HG03139 (cell line): ENCODE results near the gene FBXL15.

Source experiments
- ATAC-seq: cut with Tn5 transposase; IDR thresholded peaks from one replicate; pipeline ENCODE4 v1.9.1; 2021; ENCODE audit not compliant: unreplicated experiment

The FBXL15 gene

DNA sequence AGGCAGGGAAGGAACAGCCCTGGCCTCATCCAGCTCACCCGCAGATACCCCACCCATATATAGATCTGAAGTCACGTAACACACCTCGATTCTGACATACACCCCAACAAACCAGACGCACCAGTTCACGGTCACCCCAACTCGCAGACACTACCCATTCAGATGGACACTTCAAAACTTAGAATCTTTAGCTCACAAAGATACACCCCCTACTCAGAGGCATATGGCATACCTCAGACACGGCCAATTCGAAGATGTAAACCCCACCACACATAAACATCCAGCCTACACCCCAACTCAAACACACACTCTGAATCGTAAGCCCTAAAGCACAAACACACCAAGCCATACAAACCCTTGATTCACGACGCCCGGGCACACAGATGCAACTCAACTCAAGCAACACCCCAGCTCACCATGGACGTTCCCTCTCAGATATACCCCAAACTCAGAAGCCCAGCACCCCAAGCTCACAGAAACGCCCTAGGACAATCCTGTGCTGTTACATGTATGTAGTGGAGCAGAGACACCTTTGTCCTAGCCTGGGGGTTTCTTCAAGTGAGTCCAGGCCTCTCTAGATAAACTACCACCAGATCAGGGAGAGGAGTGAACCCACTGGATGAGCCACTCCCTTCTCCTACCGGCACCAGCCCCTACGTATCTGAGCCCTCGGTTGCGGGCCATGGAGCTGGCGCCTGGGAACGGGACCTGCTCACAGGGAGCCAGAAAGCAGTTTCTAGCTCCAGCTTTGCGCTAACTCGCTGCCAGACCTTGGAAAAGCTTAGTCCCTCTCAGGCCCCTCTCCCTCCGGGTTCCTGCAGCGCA, 10.8 kb upstream of the FBXL15 start:
- ATAC-seq: no peak

DNA sequence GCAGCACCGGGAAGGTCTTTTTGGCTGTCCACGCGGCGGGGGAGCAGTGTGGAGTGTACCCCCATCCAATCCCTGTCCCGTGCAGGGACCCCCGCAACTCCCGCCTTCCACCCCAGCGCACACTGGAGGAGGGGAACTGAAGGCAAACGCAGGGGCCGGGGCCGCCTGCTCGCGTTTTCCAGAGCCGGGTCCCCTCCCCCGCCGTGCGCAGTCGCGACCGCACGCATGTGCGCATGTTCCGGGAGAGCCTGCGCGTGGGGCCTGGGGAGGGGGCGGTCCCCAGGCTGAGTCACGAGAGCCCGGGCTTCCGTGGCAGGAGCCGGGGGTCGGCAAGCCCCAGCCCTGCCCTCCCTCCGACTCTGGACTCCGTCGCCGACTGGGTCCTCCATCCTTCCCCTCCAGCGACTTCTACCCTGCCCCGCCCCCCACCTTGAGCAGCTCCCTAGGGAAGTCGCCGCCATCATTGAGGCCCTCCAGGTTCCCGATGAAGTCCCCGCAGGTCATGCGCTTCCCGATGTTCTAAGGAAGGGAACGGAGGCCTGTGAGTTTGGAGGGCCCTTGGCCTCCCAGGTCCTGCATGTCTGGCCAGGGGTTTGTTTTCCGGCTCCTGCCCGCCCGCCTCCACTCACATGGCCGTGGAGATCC, 10.1 kb upstream of the FBXL15 start:
- no peak for ATAC-seq

DNA sequence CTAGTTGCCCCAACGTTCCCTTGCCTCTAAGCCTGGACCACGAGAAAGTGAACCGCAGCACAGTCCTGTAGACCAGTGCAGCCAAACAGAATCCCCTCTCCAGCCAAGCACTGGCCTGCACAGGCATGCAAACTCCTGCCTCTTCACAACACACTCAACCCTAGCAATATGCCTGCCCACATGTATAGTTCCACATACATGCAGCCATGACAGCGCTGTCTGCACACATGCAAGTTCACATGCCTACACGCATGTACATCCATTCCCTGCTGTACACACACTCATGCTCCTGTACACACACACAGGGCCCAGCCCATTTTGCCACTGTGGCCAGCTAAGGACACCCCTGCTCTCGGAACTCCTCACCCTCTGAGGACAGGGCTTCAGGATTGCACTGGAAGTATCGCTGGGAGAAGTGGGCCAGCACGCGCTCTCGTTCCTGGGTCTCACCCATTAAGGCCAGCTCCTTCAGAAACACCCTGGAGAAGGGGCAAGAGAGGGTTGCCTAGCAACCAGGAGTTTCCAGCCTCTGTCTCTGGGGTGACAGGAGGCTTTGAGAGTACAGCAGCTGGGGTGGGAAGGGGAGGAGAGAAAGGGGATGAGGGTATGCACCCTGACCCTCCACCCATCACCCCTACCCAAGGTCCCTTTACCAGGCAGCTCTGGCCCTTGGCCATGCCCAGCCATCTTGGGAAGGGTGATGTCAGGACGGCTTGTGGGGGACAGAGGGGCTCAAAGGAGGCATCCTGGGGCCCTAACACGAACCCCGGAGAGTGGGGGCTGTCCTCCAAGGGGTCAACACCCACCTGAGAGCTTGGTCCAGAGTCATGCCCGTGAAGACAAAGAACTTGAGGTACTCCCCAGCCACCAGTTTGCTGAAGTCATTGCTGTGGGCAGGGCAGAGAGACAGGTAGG, 9.0 kb upstream of the FBXL15 start:
- no peak for ATAC-seq

DNA sequence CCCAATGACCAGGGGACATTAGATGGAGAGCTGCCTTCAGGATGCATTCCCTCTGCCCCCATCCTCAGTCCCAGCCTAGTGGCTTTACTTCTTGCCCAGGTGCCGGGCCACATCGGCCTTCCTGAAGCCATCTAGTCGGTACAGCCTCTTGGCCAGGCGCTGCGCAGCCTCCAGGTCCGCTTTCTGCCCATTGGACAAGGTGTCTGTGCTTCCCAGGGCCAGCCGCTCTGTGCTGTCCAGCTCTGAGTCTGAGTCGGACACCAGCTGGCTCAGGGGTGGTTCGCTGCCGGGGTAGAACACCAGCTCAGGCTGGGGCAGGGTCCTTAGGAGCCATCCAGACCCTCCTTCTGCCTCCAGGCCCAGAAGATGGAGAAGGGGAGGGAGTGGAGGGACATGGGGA, 8.3 kb upstream of the FBXL15 start:
- ATAC-seq: no peak

DNA sequence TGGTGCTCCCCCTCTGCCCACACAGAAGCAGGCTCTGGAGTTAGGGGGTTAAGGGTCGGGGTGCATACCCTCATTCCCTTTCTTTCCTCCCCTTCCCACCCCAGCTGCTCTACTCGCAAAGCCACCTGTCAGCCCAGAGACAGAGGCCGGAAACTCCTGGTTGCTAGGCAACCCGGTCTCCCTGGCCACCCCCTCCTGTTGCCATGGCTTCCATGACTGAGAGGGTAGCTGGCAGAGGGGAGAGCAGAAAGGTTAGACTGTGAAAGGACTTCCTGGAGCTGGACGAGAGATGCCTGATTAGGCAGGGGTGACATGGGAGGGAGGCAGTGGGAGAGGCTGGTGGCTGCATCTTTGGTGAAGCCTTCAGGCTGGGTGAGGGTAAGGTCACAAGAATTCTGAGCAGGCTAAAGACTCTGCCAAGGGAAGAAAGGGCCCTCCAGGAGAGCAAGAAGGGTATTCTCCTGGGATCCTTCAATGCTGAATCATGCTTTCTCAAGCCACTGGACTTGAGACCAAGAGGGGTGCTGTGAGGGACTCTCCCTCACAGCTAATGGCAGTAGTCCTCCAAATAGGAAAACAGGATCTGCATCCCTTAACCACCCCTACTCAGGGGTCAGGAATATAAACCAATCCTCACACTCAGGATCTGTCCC, 7.5 kb upstream of the FBXL15 start:
- no peak for ATAC-seq

DNA sequence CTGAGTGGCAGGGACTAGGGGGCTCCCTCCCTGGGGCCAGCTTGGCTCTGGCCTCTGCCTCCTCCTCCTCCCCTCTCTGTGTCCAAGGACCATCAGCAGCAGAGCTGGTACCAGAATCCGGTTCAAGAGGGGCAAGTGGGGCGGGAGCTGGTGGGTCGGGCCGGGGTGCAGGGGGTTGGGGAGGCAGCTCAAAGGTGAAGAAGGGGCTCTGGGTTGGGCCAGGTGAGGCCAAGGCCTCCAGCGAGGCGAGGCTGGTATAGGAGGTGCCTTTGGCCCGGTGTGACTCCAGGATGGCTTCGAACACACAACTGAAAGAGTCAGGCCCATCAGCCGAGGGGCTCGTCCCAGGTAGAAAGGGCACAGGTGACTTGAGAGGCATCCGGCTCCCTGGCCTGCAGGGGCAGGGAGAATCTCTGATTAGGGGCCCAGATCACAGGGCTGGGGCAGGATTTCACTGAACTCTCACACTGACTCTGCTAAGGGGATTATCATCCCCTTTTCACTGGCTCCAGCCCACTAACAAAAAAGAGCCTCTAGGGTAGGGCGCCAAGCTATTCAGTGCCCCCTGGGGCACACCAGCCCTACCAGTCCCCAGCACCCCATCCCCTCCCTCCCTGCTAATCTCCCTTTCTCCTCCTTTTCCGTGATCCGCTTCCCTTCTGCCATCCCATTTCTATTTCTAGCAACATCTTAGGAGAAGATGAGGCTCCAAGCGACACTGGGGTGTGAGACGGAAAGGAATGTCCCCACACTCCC, 6.7 kb upstream of the FBXL15 start:
- ATAC-seq: no peak

DNA sequence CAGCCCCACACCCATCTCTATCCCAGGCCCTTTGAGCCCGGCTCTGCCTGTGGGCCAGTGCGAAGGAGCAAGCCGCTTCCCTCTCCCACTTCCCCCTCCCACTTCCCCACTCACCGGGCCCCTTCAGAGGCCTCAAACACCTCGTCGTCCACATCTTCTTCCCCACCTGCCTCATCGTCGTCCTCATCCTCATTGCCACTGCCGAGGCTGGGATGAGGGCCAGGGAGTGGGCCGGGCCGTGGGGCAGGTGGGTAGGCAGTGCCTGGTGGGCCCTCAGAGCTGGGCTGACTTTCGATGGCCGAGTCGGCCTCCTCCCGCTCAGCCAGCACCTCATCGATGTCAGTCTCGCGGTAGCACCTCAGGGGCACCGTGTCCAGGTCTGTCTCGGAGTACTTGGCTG, 5.9 kb upstream of the FBXL15 start:
- no peak for ATAC-seq

DNA sequence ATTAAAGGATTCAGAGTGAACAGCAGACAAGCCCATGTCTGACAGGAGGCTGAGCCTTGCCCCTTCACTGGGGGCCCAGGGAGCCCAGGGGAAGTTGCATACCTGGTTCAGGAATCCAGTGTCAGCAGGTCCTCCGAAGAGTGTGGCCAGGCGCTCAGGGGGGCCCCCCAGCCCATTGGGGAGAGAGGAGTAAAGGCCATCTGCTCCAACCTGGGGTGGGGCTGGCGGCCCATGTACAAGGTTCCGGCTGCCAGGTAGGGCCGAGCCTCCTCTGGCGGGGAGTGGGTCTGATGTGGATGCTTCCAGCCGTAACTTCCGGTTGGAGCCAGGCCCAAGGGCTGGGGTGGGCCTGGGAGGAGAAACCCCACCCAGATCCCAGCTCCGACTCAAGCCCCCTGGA, 4.4 kb upstream of the FBXL15 start:
- ATAC-seq: no peak

DNA sequence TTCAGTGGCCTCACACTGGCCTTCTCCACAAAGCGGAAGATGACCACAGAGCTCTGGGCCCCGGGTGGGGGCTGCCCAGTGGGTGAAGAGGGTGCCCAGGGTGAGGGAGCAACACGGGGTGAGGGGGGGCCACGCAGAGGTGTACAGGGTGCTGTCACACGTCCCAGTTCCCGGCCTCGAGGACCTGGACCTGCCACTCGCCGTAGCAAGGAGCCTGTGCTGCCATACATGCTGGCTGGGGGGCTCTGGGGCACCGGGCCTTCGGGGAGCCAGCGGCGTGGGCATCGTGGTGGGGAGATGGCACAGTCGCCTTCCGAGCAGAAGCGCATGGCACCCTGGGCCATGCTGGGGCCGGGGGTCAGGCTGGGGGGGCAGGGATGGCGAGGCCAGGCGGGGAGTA, 3.9 kb upstream of the FBXL15 start:
- no peak for ATAC-seq

DNA sequence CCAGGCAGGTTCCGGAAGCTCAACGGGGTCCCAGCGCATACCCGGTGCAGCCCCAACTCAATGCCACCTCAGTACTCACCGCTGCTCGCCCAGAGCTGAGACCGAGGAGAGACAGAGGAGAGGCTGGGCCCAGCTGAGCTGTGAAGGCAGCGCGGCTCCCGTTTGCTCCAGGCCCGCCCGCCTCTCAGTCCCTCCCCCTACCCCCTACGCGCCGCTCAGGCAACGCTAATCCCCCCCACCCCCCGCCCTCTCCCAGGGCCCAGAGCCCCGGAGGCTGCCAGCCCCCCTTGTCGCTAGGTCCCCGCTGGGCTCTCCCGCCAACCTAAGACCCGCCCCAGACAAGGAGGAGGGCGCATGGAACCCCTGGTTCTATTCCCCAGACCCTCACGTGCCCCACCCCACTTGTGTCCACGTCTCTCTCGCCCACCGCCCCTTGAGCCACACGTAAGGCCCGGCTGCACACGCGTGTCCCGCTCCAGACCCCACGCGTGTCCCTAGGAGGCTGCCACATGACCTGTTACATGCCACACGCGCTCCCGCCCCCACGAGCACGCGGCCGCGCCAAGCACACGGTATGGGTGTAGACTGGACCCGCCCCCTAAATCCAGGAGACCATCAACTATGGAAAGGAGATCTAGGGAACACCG, 1.9 kb upstream of the FBXL15 start, which contains the start of gene PSD:
PSD (minus strand) TSS at position 164 of the 647 bp plus-strand sequence. CDS start 1,747 bp downstream, outside the sequence.
- no peak for ATAC-seq

DNA sequence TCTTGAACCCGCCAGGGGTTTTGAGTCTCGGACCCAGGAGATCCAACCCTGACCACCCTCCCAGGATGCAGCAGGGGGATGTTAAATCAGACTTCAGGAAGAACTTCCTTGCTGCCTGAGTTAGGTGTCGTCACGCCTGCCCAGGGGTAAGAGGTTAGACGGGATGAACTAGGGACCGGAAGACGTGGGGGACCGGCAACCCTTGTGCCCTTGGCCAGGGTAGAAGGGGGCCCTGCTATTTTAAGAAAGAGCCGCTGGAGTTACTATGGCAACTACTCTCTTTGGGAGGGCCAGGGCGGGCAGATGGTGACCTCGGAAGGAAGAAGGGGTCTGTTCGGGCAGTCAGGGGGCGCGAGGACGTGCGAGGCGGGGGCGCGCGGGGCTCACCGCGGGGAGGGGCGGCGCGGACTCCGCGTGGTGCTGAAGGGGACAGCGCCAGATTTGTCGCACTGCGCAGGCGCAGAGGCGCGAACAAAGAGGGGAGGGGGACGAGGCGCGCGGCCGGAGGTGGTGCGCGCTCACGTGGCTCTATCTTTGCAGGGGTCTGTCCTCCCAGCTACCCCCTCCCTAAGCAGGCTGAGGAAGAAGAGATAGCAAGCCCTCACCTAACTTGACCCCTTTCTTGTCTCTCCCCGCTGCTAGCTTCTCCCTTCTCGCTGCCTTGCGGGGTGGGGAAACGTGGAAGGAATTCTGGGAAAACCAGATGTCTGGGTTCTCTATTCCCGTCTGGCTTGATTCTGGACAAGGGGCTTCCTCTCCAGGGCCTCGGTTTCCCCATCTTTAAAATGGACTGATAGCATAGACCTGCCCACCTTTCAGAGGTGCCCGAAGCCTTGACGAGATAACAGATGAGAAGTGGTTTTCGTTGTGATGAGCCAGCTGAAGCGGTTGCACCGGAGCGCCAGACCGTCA, 1.1 kb upstream of the FBXL15 start:
- no peak for ATAC-seq

DNA sequence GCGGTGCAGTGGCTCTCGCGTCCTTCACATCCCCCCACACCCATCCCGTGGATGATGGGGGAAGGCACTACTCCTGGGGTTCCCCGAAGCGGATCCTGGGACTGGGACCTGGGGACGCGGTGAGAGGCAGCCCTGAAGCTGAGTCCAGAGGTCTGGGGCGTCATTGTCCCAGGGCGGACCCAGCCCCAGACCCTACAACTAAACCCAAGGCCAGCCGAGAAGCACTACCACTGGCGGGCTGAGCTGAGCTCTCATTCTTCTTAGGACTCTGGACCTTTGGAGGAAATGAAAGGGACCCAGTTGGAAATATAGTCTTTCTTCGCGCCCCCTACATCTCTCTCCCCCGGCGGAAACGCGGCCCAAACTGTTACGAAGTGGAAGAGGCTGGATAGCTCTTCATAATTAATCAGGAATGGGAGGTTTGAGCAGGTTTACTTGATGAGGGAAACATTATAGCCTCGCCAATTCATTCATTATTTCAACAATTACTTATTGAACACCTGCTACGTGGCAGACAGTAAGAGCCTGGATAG, 389 bp upstream of the FBXL15 start:
- ATAC-seq: no peak

DNA sequence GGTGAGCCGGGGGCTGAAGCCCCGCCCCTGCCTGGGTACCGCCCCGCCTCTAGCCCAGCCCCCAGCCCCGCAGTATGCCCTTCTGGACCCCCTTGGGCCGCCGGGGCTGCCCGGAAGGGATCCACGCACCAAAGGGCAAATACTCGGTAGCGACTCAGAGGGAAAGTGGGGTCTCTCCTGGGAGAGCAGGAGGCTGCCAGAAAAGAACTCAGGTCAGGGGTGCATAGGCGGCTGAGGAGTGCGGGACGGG, 796 bp downstream of the FBXL15 start:
- no peak for ATAC-seq

DNA sequence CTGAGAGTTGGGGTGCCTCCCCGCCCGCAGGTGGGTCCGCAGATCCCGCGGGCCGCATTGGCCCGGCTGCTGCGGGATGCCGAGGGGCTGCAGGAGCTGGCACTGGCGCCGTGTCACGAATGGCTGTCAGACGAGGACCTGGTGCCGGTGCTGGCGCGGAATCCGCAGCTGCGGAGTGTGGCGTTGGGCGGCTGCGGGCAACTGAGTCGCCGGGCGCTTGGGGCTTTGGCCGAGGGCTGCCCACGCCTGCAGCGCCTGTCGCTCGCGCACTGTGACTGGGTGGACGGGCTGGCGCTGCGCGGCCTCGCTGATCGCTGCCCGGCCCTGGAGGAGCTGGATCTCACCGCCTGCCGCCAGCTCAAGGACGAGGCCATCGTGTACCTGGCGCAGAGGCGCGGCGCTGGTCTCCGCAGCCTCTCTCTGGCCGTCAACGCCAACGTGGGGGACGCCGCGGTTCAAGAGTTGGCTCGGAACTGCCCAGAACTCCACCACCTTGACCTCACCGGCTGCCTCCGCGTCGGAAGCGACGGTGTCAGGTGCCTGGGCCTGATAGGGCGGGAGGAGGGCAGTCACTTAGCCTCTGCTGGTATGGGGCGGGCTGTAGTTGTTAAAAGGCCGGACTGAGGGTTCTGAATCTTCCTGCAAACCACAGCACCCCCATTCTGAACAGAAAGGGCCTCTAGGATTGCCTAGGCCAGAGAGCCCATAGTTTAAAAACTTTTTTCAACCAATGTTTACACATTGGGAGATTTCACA, 1.3 kb downstream of the FBXL15 start:
- no peak for ATAC-seq

DNA sequence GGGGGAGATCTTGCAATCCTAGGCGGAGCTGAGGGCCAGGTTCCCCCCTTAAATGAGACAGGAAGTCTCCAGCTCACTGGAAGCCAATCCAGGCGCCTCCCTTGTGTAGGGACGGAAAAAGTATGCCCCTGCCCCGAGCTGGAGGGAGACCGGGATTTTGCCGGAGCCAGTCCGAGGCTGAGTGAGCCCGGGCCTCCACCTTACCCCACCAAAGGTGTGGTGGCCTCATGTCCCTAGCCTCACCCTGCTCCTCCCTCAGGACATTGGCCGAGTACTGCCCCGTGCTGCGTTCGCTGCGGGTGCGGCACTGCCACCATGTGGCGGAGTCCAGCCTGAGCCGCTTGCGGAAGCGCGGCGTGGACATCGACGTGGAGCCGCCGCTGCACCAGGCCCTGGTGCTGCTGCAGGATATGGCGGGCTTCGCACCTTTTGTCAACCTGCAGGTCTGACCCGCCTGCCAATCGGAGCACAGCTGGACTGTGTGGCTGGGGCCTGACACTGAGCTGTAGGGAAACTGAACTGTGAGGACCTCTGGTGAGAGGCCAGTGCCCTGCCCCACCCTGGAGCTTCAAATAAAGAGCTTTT, 2.0 kb downstream of the FBXL15 start:
- ATAC-seq: no peak

DNA sequence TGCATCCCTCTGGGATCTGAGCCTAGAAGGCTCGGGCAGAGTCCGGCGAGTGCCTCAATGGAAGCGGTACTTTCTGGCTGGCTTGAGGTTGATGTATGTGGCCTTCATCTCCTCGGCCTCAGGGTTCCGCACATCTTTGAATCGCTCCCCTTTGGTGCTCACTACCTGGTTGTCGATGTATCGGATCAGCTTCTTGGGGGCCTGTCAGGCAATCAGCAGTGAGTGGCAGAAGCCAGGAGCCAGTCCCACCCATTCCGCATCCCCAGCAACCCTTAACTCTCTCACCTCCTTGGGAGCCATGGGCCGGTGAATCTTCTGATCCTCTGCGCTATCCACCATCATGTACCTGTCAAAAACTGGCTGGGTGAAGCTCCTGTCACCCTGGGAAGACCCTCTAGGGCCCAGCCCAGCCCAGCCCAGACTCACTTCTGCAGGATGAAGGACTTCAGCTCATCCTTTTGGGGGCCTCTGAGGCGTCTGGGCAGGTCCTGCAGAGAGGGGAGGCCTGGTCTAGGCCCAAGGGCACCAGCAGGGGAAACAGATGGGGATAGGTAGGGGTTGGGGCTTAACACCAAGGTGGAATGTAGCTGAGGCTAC, 2.8 kb downstream of the FBXL15 start:
- no peak for ATAC-seq

DNA sequence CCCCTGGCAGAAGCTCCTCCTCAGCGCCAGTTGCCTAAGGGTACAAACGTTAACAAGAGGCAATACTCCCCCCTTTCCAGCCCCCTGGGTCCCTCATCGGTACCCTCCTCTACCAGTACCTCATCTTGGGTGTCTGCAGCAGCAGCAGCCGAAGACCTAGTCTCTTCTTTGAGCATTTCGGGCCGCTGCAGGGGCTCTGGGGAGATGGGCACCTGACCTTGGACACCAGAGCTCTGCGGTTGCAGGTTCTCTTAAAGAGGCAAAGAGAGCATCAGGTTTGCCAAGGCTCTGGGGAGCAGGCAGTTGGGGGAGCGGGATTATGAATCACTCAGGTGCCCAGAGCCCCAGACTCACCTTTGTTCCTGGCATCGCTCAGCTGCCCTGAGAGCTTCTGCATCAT, 3.5 kb downstream of the FBXL15 start:
- no peak for ATAC-seq
